ENCODE measurements around the gene PIK3C2B.

PIK3C2B gene, protein sequence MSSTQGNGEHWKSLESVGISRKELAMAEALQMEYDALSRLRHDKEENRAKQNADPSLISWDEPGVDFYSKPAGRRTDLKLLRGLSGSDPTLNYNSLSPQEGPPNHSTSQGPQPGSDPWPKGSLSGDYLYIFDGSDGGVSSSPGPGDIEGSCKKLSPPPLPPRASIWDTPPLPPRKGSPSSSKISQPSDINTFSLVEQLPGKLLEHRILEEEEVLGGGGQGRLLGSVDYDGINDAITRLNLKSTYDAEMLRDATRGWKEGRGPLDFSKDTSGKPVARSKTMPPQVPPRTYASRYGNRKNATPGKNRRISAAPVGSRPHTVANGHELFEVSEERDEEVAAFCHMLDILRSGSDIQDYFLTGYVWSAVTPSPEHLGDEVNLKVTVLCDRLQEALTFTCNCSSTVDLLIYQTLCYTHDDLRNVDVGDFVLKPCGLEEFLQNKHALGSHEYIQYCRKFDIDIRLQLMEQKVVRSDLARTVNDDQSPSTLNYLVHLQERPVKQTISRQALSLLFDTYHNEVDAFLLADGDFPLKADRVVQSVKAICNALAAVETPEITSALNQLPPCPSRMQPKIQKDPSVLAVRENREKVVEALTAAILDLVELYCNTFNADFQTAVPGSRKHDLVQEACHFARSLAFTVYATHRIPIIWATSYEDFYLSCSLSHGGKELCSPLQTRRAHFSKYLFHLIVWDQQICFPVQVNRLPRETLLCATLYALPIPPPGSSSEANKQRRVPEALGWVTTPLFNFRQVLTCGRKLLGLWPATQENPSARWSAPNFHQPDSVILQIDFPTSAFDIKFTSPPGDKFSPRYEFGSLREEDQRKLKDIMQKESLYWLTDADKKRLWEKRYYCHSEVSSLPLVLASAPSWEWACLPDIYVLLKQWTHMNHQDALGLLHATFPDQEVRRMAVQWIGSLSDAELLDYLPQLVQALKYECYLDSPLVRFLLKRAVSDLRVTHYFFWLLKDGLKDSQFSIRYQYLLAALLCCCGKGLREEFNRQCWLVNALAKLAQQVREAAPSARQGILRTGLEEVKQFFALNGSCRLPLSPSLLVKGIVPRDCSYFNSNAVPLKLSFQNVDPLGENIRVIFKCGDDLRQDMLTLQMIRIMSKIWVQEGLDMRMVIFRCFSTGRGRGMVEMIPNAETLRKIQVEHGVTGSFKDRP (N-terminal part only)

DNA sequence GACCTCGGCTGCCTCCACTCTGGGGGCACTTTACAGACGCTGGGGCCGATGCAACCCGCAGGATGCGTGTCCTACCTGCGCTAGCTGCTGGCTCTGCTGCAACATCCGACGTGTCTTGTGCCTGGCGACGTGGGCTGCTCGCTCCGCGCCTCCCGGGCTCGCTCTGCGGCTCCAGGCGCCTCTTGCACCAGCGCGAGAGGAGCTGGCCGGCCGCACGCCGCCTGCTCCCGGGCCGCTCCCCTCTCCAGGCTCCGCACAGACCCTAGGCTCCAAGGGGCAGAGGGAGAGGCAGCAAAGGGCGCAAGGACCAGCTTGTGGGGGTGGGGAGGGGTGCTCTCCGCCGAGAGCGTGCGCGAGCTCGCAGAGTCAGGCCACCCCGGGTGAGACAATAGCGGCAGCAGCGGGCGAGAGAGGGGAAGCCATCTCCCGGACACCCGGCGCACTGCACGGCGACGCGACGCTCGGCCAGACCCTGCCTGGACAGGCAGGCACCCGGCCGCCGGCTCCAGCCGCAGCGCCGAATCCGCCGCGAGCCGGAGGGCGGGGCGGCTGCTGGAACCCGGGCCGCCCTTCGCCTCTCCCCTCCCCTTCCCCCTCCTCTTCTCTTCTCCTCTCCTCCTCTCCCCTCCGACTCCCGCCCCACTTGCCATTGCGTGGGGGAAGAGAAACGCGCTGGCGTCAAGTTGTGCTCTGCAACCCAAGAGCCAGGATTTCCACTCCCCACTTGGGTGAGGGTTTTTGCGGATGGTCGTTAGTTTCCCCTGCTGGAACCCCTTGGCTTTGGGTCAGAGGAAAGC is at the start of gene PIK3C2B:
TSS of gene PIK3C2B (minus strand) at position 525 of the 797 bp plus-strand sequence. CDS start 25,003 bp downstream, outside the sequence.
- peaks cover 19% of the 10 kb centered on the region for H3K27me3 Mint-ChIP-seq (ENCODE audit: low read depth, poor library complexity)
- no peaks in the 10 kb centered on the region for H3K9me3 Mint-ChIP-seq
- peak within 1 kb of the TSS; percentile 84 for H3K27ac Mint-ChIP-seq
- TF ChIP-seq, protein P1, sequence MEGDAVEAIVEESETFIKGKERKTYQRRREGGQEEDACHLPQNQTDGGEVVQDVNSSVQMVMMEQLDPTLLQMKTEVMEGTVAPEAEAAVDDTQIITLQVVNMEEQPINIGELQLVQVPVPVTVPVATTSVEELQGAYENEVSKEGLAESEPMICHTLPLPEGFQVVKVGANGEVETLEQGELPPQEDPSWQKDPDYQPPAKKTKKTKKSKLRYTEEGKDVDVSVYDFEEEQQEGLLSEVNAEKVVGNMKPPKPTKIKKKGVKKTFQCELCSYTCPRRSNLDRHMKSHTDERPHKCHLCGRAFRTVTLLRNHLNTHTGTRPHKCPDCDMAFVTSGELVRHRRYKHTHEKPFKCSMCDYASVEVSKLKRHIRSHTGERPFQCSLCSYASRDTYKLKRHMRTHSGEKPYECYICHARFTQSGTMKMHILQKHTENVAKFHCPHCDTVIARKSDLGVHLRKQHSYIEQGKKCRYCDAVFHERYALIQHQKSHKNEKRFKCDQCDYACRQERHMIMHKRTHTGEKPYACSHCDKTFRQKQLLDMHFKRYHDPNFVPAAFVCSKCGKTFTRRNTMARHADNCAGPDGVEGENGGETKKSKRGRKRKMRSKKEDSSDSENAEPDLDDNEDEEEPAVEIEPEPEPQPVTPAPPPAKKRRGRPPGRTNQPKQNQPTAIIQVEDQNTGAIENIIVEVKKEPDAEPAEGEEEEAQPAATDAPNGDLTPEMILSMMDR (IDR thresholded peaks at IDR 0.05), result peak; percentile 42
- peak; percentile 86 for DNase-seq
- peak within 1 kb of the TSS; percentile 96 for H3K4me3 Mint-ChIP-seq
- peaks cover 48% of the 10 kb centered on the region for H3K4me1 Mint-ChIP-seq
- H3K36me3 Mint-ChIP-seq (ENCODE audit: low read depth), result peaks cover 10% of the 10 kb centered on the region

DNA sequence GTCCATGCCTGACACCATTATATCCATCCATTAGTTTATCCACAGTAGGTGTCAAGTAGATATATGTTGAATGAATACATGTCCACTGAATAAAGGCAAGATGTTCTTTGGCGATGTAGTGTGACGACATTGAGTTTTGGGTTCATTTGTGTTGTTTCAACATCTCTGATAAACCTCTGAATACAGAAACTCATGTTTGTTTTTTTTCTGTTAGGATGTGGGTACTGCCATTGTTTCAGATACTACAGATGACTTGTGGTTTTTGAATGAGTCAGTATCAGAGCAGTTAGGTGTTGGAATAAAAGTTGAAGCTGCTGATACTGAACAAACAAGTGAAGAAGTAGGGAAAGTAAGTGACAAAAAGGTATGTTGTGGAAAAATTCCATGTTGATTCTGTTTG is 49.7 kb upstream of the PIK3C2B start:
- DNase-seq, result no peak
- TF ChIP-seq, protein P1 (IDR thresholded peaks at IDR 0.05), result no peak
- Mint-ChIP-seq H3K4me1 (no peaks in the 10 kb centered on the region), H3K36me3 (ENCODE audit: low read depth) (peaks cover 80% of the 10 kb centered on the region), H3K27me3 (ENCODE audit: low read depth, poor library complexity) (no peaks in the 10 kb centered on the region), H3K9me3 (no peaks in the 10 kb centered on the region), H3K4me3 (no peak overlapping the region), H3K27ac (no peak overlapping the region)

DNA sequence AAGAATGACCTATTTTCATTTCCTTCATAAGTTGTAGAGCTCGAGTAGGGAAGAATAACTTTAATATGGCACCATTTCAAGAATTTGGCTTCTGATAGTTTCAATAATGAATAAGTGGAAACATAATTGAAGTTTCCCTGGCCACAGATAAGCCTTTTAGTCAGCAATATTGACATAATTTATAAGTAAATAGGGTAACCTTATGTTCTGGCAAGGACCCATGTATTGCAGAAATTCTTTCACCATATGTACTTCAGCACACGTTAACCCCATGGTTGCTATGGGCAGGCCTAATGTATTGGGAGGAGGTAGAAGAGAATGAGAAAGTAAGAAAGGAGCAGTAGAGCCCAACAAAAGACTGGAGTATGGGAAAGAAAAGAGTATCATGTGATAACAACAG is 47.0 kb upstream of the PIK3C2B start:
- TF ChIP-seq, protein P1 (IDR thresholded peaks at IDR 0.05), result no peak
- no peaks in the 10 kb centered on the region for H3K4me1 Mint-ChIP-seq
- no peaks in the 10 kb centered on the region for H3K27me3 Mint-ChIP-seq (ENCODE audit: low read depth, poor library complexity)

DNA sequence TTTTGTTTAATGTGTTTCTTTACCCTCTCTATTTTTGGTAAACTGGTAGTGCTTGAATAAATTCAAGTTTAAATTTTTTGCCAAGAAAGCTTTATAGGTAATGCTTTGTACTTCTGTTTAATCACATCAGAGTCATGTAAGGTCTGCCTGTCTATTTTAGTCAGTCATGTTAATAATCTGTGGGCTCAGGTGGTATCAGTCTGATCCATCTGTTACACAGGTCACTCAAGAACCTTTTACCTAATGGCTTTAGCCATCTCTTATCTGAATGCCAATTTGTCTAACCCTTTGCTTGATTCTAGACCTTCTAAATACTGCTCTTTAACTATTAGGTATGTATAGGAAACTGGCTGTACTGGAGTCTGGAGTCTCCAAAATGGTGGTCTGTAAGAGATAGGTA is 38.2 kb upstream of the PIK3C2B start:
- TF ChIP-seq, protein P1 (IDR thresholded peaks at IDR 0.05), result no peak
- Mint-ChIP-seq H3K4me1 (no peaks in the 10 kb centered on the region), H3K9me3 (no peaks in the 10 kb centered on the region), H3K36me3 (ENCODE audit: low read depth) (peaks cover 69% of the 10 kb centered on the region), H3K27me3 (ENCODE audit: low read depth, poor library complexity) (no peaks in the 10 kb centered on the region), H3K27ac (no peak overlapping the region), H3K4me3 (no peak overlapping the region)
- DNase-seq, result no peak

More for the DNA sequence above, 47.0 kb upstream of the PIK3C2B start:
- no peak for DNase-seq
- H3K9me3 Mint-ChIP-seq, result no peaks in the 10 kb centered on the region
- no peak overlapping the region for H3K27ac Mint-ChIP-seq
- H3K36me3 Mint-ChIP-seq (ENCODE audit: low read depth), result peaks cover 77% of the 10 kb centered on the region
- H3K4me3 Mint-ChIP-seq, result no peak overlapping the region

DNA sequence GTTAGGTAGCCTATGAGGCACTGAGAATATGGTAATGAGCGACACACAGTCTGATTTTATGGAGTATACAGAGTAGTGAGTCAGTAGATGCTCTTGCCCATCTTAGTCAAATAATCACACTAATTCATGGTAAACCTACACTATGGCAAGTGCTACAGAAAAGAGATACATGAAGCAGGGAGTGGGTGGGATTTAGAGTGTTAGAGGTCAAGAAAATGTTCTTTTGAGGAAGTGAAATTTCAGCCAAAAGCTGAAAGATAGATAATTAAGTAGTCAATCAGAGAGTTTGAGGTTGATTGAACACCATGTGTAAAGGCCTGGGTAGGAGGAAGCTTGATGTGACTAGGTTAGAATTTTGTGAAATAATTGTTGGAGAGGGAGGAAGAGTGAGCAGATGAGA is 36.3 kb upstream of the PIK3C2B start:
- H3K27ac Mint-ChIP-seq, result no peak overlapping the region
- no peaks in the 10 kb centered on the region for H3K4me1 Mint-ChIP-seq
- no peaks in the 10 kb centered on the region for H3K9me3 Mint-ChIP-seq
- H3K36me3 Mint-ChIP-seq (ENCODE audit: low read depth), result peaks cover 62% of the 10 kb centered on the region
- H3K27me3 Mint-ChIP-seq (ENCODE audit: low read depth, poor library complexity), result no peaks in the 10 kb centered on the region
- no peak for DNase-seq
- TF ChIP-seq, protein P1 (IDR thresholded peaks at IDR 0.05), result no peak
- H3K4me3 Mint-ChIP-seq, result no peak overlapping the region
